Measurements from ENCODE around the gene NKPD1. TPM values are rescaled to one million over a fixed set of nuclear protein-coding genes. Genes with fewer than 3 reads are reported as not detected.

Gene NKPD1
- polyA plus RNA-seq, 1 of the 3 experiments (the other 2 are of a cell fraction): 0.12 TPM

- H3K27me3 ChIP-seq (ENCODE audit: insufficient read depth): no peaks in the 10 kb centered on the region; the same call in 1 of the 2 replicates
- H3K4me3 ChIP-seq (ENCODE audit: low read depth in 2 of 2, low read length in 1 of 2): no peak overlapping the region
- no peaks in the 10 kb centered on the region for H3K9me2 ChIP-seq
- peaks cover 0 to 10% of the 10 kb centered on the region in 2 experiments for H3K36me3 ChIP-seq (replicated peaks in 1 of 2; ENCODE audit: control insufficient read depth in 1 of 2, insufficient read depth in 2 of 2, low read length in 1 of 2)
- POLR2A ChIA-PET: no interaction called here
- H3F3A ChIP-seq (replicated peaks; ENCODE audit: insufficient read depth): no peaks in the 10 kb centered on the region
- H2AFZ ChIP-seq (ENCODE audit: low read depth): no peak overlapping the region
- CTCF ChIA-PET: interaction anchor here (1.1 to 4.1 kb wide), 4 partner anchors 12 to 29 kb away, joined by 3 to 21 read pairs (median 4); partner anchors contain the start of genes BLOC1S3 and TRAPPC6A
- TF ChIP-seq JUND (IDR thresholded peaks at IDR 0.05) (no peak), EP300 (IDR thresholded peaks at IDR 0.05; ENCODE audit: borderline replicate concordance in 1 of 2, low read depth in 1 of 2, low read length in 1 of 2) (no peak), TEAD4 (IDR thresholded peaks at IDR 0.05; ENCODE audit: borderline replicate concordance, insufficient read depth) (no peak), NRF1 (IDR thresholded peaks at IDR 0.05; ENCODE audit: low read depth, low read length) (no peak), POLR2AphosphoS5 (IDR thresholded peaks at IDR 0.05; ENCODE audit: low read depth, low read length) (no peak), RFX5 (IDR thresholded peaks at IDR 0.05; ENCODE audit: low read length) (no peak), GABPA (IDR thresholded peaks at IDR 0.05; ENCODE audit: low read depth) (no peak)
- no peak for DNase-seq
- no peak overlapping the region for H3K9ac ChIP-seq
- no peak overlapping the region for H3K4me2 ChIP-seq
- WGBS (ENCODE audit: low lambda C conversion rate): 79% methylated on average over 4 of the region's 4 CpGs
- H4K20me1 ChIP-seq (ENCODE audit: insufficient read depth): no peaks in the 10 kb centered on the region
- H3K27ac ChIP-seq (ENCODE audit: low read depth in 2 of 2, low read length in 1 of 2): no peak overlapping the region
- H3K79me2 ChIP-seq (ENCODE audit: insufficient read depth): no peaks in the 10 kb centered on the region
- peaks cover 0 to 17% of the 10 kb centered on the region in 2 experiments; a peak in 1 of 4 replicates for H3K4me1 ChIP-seq (ENCODE audit: control insufficient read depth in 1 of 2, insufficient read depth in 2 of 2, low read depth in 1 of 2, low read length in 1 of 2)
- H3K9me3 ChIP-seq: no peaks in the 10 kb centered on the region
Observed at GRCh38 chr19:45150180-45150579, 10.6 kb downstream of the NKPD1 start.

GRCh38 chr19:45149129-45149528, 11.7 kb downstream of the NKPD1 start:
- CTCF ChIA-PET: interaction anchor here (0.8 to 2.3 kb wide), 5 partner anchors 13 to 190 kb away, joined by 3 to 7 read pairs (median 4); partner anchors contain the start of genes BLOC1S3, PPP1R37 and TRAPPC6A
- H3K36me3 ChIP-seq (replicated peaks in 1 of 2; ENCODE audit: control insufficient read depth in 1 of 2, insufficient read depth in 2 of 2, low read length in 1 of 2): peaks cover 0 to 17% of the 10 kb centered on the region in 2 experiments
- H3K79me2 ChIP-seq (ENCODE audit: insufficient read depth): no peaks in the 10 kb centered on the region
- no peaks in the 10 kb centered on the region for H3K9me3 ChIP-seq
- H3K9me2 ChIP-seq: no peaks in the 10 kb centered on the region
- H3K9ac ChIP-seq: no peak overlapping the region
- no peak for DNase-seq
- H3F3A ChIP-seq (replicated peaks; ENCODE audit: insufficient read depth): no peaks in the 10 kb centered on the region
- WGBS (ENCODE audit: low lambda C conversion rate): 90% methylated on average over 9 of the region's 9 CpGs
- H3K4me2 ChIP-seq: no peak overlapping the region
- H2AFZ ChIP-seq (ENCODE audit: low read depth): no peak overlapping the region
- no peak for TF ChIP-seq POLR2AphosphoS5 (IDR thresholded peaks at IDR 0.05; ENCODE audit: low read depth, low read length)
- no peak for TF ChIP-seq JUND (IDR thresholded peaks at IDR 0.05)
- no peak for TF ChIP-seq FOXM1 (IDR thresholded peaks at IDR 0.05; ENCODE audit: low read depth)
- TF ChIP-seq, protein P1, sequence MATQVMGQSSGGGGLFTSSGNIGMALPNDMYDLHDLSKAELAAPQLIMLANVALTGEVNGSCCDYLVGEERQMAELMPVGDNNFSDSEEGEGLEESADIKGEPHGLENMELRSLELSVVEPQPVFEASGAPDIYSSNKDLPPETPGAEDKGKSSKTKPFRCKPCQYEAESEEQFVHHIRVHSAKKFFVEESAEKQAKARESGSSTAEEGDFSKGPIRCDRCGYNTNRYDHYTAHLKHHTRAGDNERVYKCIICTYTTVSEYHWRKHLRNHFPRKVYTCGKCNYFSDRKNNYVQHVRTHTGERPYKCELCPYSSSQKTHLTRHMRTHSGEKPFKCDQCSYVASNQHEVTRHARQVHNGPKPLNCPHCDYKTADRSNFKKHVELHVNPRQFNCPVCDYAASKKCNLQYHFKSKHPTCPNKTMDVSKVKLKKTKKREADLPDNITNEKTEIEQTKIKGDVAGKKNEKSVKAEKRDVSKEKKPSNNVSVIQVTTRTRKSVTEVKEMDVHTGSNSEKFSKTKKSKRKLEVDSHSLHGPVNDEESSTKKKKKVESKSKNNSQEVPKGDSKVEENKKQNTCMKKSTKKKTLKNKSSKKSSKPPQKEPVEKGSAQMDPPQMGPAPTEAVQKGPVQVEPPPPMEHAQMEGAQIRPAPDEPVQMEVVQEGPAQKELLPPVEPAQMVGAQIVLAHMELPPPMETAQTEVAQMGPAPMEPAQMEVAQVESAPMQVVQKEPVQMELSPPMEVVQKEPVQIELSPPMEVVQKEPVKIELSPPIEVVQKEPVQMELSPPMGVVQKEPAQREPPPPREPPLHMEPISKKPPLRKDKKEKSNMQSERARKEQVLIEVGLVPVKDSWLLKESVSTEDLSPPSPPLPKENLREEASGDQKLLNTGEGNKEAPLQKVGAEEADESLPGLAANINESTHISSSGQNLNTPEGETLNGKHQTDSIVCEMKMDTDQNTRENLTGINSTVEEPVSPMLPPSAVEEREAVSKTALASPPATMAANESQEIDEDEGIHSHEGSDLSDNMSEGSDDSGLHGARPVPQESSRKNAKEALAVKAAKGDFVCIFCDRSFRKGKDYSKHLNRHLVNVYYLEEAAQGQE (IDR thresholded peaks at IDR 0.05; ENCODE audit: low read depth, low read length): no peak
- TF ChIP-seq, protein P2, sequence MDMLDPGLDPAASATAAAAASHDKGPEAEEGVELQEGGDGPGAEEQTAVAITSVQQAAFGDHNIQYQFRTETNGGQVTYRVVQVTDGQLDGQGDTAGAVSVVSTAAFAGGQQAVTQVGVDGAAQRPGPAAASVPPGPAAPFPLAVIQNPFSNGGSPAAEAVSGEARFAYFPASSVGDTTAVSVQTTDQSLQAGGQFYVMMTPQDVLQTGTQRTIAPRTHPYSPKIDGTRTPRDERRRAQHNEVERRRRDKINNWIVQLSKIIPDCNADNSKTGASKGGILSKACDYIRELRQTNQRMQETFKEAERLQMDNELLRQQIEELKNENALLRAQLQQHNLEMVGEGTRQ (IDR thresholded peaks at IDR 0.05; ENCODE audit: borderline replicate concordance, low read depth, low read length): no peak
- TF ChIP-seq NFIC (IDR thresholded peaks at IDR 0.05; ENCODE audit: borderline replicate concordance): no peak
- TF ChIP-seq TAF1 (IDR thresholded peaks at IDR 0.05; ENCODE audit: borderline replicate concordance, low read depth, low read length): no peak
- no peak for TF ChIP-seq SIN3A (IDR thresholded peaks at IDR 0.05; ENCODE audit: borderline replicate concordance, low read depth, low read length)
- no peak for TF ChIP-seq GABPA (IDR thresholded peaks at IDR 0.05; ENCODE audit: low read depth)
- TF ChIP-seq, protein P3, sequence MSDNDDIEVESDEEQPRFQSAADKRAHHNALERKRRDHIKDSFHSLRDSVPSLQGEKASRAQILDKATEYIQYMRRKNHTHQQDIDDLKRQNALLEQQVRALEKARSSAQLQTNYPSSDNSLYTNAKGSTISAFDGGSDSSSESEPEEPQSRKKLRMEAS (IDR thresholded peaks at IDR 0.05; ENCODE audit: low read depth): no peak
- no peak for TF ChIP-seq ELF1 (IDR thresholded peaks at IDR 0.05)
- no peaks in the 10 kb centered on the region; the same call in 1 of the 2 replicates for H3K27me3 ChIP-seq (ENCODE audit: insufficient read depth)
- H3K4me3 ChIP-seq (ENCODE audit: low read depth in 2 of 2, low read length in 1 of 2): no peak overlapping the region
- H3K4me1 ChIP-seq (ENCODE audit: control insufficient read depth in 1 of 2, insufficient read depth in 2 of 2, low read depth in 1 of 2, low read length in 1 of 2): peaks cover 0 to 17% of the 10 kb centered on the region in 2 experiments; a peak in 1 of 4 replicates
- POLR2A ChIA-PET: no interaction called here
- no peak overlapping the region for H3K27ac ChIP-seq (ENCODE audit: low read depth in 2 of 2, low read length in 1 of 2)
- no peaks in the 10 kb centered on the region for H4K20me1 ChIP-seq (ENCODE audit: insufficient read depth)
